Measurements from ENCODE around the gene UBASH3B.

- TF ChIP-seq GATA2 (IDR thresholded peaks at IDR 0.05; ENCODE audit: low read depth, low read length) (no peak), GATA3 (IDR thresholded peaks at IDR 0.05; ENCODE audit: low read depth, low read length) (no peak)
Observed at GRCh38 chr11:122619757-122620156, 35.8 kb upstream of the UBASH3B start.
